GM19395 (cell line): ENCODE data around the gene RPL35A.

Source experiments
- ATAC-seq: cut with Tn5 transposase; IDR thresholded peaks from one replicate; pipeline ENCODE4 v1.9.1; 2021; ENCODE audit warnings: mild to moderate bottlenecking, moderate library complexity; ENCODE audit not compliant: unreplicated experiment

The RPL35A gene

GRCh38 chr3:197996855-197997254 is 46.9 kb downstream of the RPL35A start:
- no peak for ATAC-seq

- ATAC-seq, result no peak
Observed at GRCh38 chr3:197997936-197998335, 47.9 kb downstream of the RPL35A start.
